ENCODE data around the gene ITPR1.

GRCh38 chr3:4525560-4526223, 32.5 kb downstream of the ITPR1 start:
- TF ChIP-seq TCF4 (CRISPR knock-in tag; IDR thresholded peaks at IDR 0.05; ENCODE audit: borderline replicate concordance): no peak
- TF ChIP-seq ZC3H10 (CRISPR knock-in tag; IDR thresholded peaks at IDR 0.05): no peak
- TF ChIP-seq PATZ1 (CRISPR knock-in tag; IDR thresholded peaks at IDR 0.05; ENCODE audit: borderline replicate concordance): no peak
- no peak for TF ChIP-seq ZNF8 (CRISPR knock-in tag; IDR thresholded peaks at IDR 0.05)
- no peak for TF ChIP-seq POU6F1 (CRISPR knock-in tag; IDR thresholded peaks at IDR 0.05; ENCODE audit: borderline replicate concordance, low read depth)
- no peak for TF ChIP-seq RARB (CRISPR knock-in tag; IDR thresholded peaks at IDR 0.05)
- no peak for TF ChIP-seq ZFP3 (CRISPR knock-in tag; IDR thresholded peaks at IDR 0.05)

Measured in SK-N-SH treated with all-trans-retinoic acid at 6 μM for 48 hours (cell line).